ENCODE measurements around the gene RWDD1. TPM values are rescaled to one million over a fixed set of nuclear protein-coding genes. Genes with fewer than 3 reads are reported as not detected.

RWDD1 gene, protein sequence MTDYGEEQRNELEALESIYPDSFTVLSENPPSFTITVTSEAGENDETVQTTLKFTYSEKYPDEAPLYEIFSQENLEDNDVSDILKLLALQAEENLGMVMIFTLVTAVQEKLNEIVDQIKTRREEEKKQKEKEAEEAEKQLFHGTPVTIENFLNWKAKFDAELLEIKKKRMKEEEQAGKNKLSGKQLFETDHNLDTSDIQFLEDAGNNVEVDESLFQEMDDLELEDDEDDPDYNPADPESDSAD
- total RNA-seq (2022; extraction: Qiagen RNA extraction) = 23.9 to 43.1 TPM (median 35.7 TPM) in 5 replicates

DNA sequence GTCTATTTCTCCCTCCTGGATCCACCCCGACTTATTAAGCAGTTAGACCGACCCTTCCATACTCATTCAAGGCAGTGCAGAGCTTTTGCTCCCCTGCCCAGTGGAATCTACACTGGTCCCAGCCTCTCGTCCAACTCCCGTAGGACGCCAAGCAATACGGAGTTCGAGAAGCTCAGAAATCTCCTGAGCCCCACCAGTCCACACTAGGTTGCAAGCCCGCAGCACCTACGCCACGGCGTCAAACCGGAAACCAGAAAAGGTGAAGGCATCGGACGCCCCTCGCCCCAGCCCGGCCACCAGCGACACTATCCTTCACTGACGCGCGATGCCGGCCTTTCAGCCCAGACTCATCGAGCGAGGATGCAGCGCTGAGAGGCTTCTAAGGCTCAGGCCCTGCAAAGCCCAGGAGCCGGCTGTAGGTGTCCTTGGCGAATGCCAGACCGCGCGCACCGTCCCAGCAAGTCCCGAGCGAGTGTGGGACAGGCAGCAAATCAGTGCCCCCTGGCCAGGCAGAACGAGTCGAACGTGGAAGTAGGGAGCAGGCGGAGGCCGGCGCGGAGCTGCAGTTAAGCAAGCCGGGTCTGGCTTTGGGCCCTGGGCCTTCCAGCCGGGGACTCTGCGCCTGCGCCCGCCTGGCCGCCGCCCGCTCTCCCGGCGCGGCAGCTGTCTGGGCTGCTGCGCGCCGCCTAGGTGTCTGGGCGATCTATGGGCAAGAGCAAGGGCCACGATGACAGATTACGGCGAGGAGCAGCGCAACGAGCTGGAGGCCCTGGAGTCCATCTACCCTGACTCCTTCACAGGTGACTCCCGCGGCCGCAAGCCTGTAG, at the start of gene RWDD1:
Gene RWDD1 (plus strand): TSS at position 649 of the 827 bp plus-strand sequence. CDS start 79 bp downstream, at position 728.

DNA sequence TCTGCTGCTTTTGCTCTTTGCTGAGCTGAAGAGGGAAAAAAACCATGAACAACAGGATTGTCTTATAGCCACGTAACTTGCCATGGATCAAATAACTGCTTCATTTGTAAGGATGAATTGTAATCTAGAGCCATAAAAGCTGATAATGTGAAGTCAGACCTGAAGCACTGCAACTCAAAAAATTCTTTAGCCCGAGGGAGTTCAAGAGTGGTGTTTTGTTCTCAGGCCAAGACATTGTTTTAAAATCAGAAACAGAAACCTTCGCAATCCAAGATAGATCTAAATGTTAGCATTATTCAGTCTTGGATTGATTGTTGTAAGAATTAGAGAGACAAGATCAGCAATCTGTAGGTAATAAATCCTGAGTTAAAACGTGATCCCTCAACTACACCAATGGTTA, 25.7 kb upstream of the RWDD1 start, which contains the start of gene TRAPPC3L:
Gene TRAPPC3L (minus strand): TSS at position 34 of the 400 bp plus-strand sequence. CDS start 170 bp downstream, outside the sequence.

DNA sequence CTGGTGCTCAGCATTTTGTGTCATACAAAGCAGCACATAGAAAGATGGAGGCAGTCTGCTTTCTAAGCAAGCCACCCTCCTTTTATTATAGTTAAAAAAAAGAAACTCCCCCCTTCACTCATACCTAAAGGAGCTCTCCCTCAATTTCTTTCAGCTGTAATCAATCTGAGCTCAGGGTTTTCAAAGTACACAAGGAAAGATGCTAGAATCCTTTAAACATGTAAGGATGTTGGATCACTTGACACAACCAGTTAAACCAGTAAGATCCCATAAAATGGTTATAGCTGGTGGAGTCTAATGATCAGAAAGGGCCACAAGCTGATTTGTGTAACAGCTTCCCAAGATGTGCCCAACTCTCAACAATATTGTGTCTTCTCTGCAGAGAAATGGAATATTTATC, 17.9 kb upstream of the RWDD1 start, which contains the start of gene CALHM4:
Gene CALHM4 (plus strand): TSS at position 301 of the 400 bp plus-strand sequence. CDS start 43 bp downstream, at position 344.

DNA sequence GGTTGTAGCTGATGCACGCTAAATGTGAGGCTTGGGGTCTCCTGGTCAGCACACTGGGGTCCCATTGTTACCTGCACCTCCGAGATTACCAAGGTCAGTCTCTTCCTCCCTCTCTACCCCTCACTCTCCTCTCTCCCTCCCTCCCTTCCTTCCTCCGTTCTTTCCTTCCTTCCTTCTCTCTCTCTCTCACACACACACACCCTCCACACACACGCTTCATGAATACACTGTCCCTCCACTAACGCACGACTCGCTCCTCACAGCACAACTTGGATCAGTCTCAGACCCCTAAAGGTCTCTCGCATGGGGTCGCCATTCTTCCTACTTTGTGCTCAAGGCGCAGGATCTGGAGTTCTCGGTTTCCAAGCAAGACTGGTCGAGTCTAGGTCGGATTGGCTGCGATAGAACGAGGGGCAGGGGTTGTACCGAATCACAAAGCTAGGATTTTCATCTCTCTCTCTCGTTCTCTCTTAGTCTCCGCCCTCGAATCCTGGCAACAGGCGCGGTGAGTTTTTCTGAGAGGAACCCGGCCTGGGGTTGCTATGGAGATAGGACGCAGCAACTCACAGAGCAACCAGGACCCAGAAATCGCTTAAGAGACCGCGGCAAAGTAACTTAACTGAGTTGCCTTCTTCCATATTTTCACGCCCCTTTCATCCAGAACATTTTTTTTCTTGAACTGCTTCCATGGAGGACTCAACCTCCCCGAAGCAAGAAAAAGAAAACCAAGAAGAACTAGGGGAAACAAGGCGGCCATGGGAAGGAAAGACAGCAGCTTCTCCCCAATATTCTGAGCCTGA, 44.8 kb downstream of the RWDD1 start, which contains the start of gene RSPH4A:
Gene RSPH4A (plus strand): TSS at position 543 of the 800 bp plus-strand sequence. CDS start 145 bp downstream, at position 688.

Other genes with a start within 250 kb of the RWDD1 start
- gene DSE, start 200.6 kb upstream of the RWDD1 start, total RNA-seq (2022; extraction: Qiagen RNA extraction) = 11.3 to 16.4 TPM (median 13.4 TPM) in 5 replicates
- not detected in 5 replicates for gene CALHM6, start 110.1 kb upstream of the RWDD1 start, total RNA-seq (2022; extraction: Qiagen RNA extraction)
- 0.03 to 0.09 TPM (median 0.06 TPM) in 5 replicates for gene CALHM5, start 59.9 kb upstream of the RWDD1 start, total RNA-seq (2022; extraction: Qiagen RNA extraction)
- not detected in 5 replicates for gene TRAPPC3L, start 25.8 kb upstream of the RWDD1 start, total RNA-seq (2022; extraction: Qiagen RNA extraction)
- gene CALHM4, start 17.8 kb upstream of the RWDD1 start, total RNA-seq (2022; extraction: Qiagen RNA extraction) = not detected in 5 replicates
- 0.09 to 0.20 TPM (median 0.18 TPM) in 5 replicates for gene RSPH4A, start 45.0 kb downstream of the RWDD1 start, total RNA-seq (2022; extraction: Qiagen RNA extraction)
- 6.4 to 8.3 TPM (median 7.2 TPM) in 5 replicates for gene ZUP1, start 97.3 kb downstream of the RWDD1 start, total RNA-seq (2022; extraction: Qiagen RNA extraction)
- gene KPNA5, start 109.7 kb downstream of the RWDD1 start, total RNA-seq (2022; extraction: Qiagen RNA extraction) = 1.00 to 2.4 TPM (median 1.4 TPM) in 5 replicates
- not detected in 5 replicates for gene FAM162B, start 194.2 kb downstream of the RWDD1 start, total RNA-seq (2022; extraction: Qiagen RNA extraction)

All from A549 treated with Hydrocortisone at 1 μM for 4 hours (cell line).